HL-60 (cell line): Measurements from ENCODE around the gene TMEM145.

ENCODE experiments used
- DNase-seq, 2 experiments: peaks; one replicate each; pipeline ENCODE4 v3.0.0-alpha.2; 2010 to 2020; ENCODE audit warnings: low read depth in 1 of 2, low spot score in 1 of 2
- H3K27ac ChIP-seq: fragments of 250-450 bp; sonication (Bioruptor Pico); replicated peaks from 2 replicates; pipeline ENCODE4 v1.5.1; 2020; ENCODE audit warnings: mild to moderate bottlenecking, moderate library complexity
- H3K27me3 ChIP-seq: fragments of 250-450 bp; sonication (Bioruptor Pico); 2 replicates; pipeline ENCODE4 v1.5.1; 2021; ENCODE audit warnings: mild to moderate bottlenecking, moderate library complexity; ENCODE audit not compliant: insufficient read depth, poor library complexity, severe bottlenecking
- H3K4me3 ChIP-seq: replicated peaks from 2 replicates; pipeline ENCODE4 v1.5.1; 2011; ENCODE audit warnings: mild to moderate bottlenecking, control low read depth, low read length; ENCODE audit not compliant: insufficient read depth
- CTCF ChIP-seq: IDR thresholded peaks from one replicate; pipeline ENCODE4 v1.5.1; 2011; ENCODE audit warnings: low read length, control low read depth, inconsistent platforms; ENCODE audit not compliant: insufficient read depth
- GABPA ChIP-seq: IDR thresholded peaks from 2 replicates; pipeline ENCODE4 v1.6.1; 2012; ENCODE audit warnings: low read depth
- POLR2AphosphoS5 ChIP-seq: IDR thresholded peaks from 2 replicates; pipeline ENCODE4 v1.6.1; 2012; ENCODE audit warnings: low read depth
- REST ChIP-seq: IDR thresholded peaks from 2 replicates; pipeline ENCODE4 v1.6.1; 2012; ENCODE audit warnings: low read depth; ENCODE audit not compliant: insufficient replicate concordance
- SPI1 ChIP-seq: IDR thresholded peaks from 2 replicates; pipeline ENCODE4 v1.6.1; 2012; ENCODE audit warnings: low read depth, mild to moderate bottlenecking, borderline replicate concordance

The TMEM145 gene

GRCh38 chr19:42275103-42275502 lies 38.0 kb upstream of the TMEM145 start:
- Histone ChIP-seq H3K4me3 (no peak overlapping the region), H3K27ac (no peak overlapping the region), H3K27me3 (no peaks in the 10 kb centered on the region)
- DNase-seq = no peak
- TF ChIP-seq REST (no peak), CTCF (no peak), POLR2AphosphoS5 (no peak), GABPA (no peak), SPI1 (no peak)

GRCh38 chr19:42275517-42275916 lies 37.6 kb upstream of the TMEM145 start:
- Histone ChIP-seq H3K27me3 (no peaks in the 10 kb centered on the region), H3K4me3 (no peak overlapping the region), H3K27ac (no peak overlapping the region)
- no peak for DNase-seq
- TF ChIP-seq REST (no peak), GABPA (no peak), CTCF (no peak), SPI1 (no peak), POLR2AphosphoS5 (no peak)

GRCh38 chr19:42276284-42276683 lies 36.8 kb upstream of the TMEM145 start:
- no peak overlapping the region for H3K27ac ChIP-seq
- TF ChIP-seq GABPA = no peak
- no peak for TF ChIP-seq SPI1
- TF ChIP-seq CTCF = no peak
- no peak for TF ChIP-seq POLR2AphosphoS5
- TF ChIP-seq REST = no peak
- no peak for DNase-seq

More at GRCh38 chr19:42276284-42276683, 36.8 kb upstream of the TMEM145 start:
- H3K4me3 ChIP-seq = no peak overlapping the region
- no peaks in the 10 kb centered on the region for H3K27me3 ChIP-seq
